Sigmoid colon (tissue), 4 donors: Measurements from ENCODE around the gene LPP.

ENCODE experiments used
- CTCF ChIP-seq, 4 experiments: fragments of 450-650 bp in 3 of 4; fragments of 200-600 bp in 1 of 4; IDR thresholded peaks; one replicate each; pipeline ENCODE4 v1.5.1; 2016 to 2019; ENCODE audit warnings: antibody characterized with exemption in 4 of 4, mild to moderate bottlenecking in 3 of 4, moderate library complexity in 2 of 4
- EP300 ChIP-seq, 4 donors: sonication (generic); formaldehyde crosslinking; IDR thresholded peaks; one replicate each; pipeline ENCODE4 v1.6.1; 2017; ENCODE audit warnings: antibody characterized with exemption in 4 of 4

GRCh38 chr3:188559072-188559429, 405.1 kb downstream of the LPP start:
- no peak for TF ChIP-seq CTCF (IDR thresholded peaks at IDR 0.05)
- no peak for TF ChIP-seq EP300 (IDR thresholded peaks at IDR 0.05)
